GM10248 (cell line): Measurements from ENCODE around the gene ARHGEF16.

ENCODE experiments used
- CTCF ChIA-PET: fragments of 300-600 bp; sonication (Branson Sonifier 250); formaldehyde crosslinking; extraction: SDS; loops from one replicate; lab custom pipeline; 2021; ENCODE audit warnings: antibody characterized with exemption; lab: Yijun Ruan, JAX
- POLR2A ChIA-PET: fragments of 350-650 bp; sonication (Branson Sonifier 250); formaldehyde crosslinking; extraction: SDS; loops from one replicate; lab custom pipeline; 2020; ENCODE audit warnings: antibody characterized with exemption; lab: Yijun Ruan, JAX
- DNase-seq: peaks from one replicate; pipeline ENCODE4 v3.0.0; 2012; ENCODE audit errors: extremely low spot score
- CTCF ChIP-seq: IDR thresholded peaks from 2 replicates; pipeline ENCODE4 v1.5.1; 2012; ENCODE audit warnings: mild to moderate bottlenecking, low read depth; ENCODE audit errors: extremely low read depth, missing control alignments, control extremely low read depth

The ARHGEF16 gene

DNA sequence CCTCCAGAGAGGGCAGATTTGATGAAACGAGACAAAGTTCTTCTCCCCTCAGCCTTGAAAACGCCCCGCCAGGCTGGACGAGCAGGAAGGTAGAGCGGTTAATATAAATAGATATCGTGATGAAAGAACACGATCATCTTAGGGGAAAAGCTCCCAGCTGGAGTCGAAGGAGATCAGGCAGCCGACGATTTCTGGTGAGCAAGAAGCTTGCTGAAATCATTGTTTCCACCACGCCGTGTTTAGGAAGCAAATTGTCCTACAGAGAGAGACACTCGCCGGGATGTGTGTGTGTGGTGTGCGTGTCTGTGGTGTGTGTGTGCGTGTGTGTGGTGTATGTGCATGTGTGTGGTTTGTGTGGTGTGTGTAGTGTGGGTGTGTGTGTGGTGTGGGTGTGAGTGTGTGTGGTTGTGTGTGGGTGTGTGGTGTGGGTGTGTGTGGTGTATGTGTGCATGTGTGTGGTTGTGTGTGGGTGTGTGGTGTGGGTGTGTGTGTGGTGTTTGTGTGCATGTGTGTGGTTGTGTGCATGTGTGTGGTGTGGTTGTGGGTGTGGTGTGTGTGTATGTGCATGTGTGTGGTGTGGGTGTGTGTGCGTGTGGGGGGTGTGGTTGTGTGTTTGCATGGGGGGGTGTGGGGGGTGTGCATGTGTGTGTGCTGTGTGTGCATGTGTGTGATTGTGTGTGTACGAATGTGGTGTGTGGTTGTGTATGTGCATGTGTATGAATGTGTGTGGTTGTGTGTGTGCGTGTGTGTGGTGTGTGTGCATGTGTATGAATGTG, 44.9 kb upstream of the ARHGEF16 start:
- TF ChIP-seq CTCF, result no peak
- DNase-seq, result no peak
- ChIA-PET POLR2A (no interaction called here), CTCF (no interaction called here)

- CTCF ChIA-PET, result no interaction called here
- no peak for TF ChIP-seq CTCF
- DNase-seq, result no peak
- POLR2A ChIA-PET, result no interaction called here
These were observed 44.1 kb upstream of the ARHGEF16 start for GRCh38 chr1:3410142-3410925.

DNA sequence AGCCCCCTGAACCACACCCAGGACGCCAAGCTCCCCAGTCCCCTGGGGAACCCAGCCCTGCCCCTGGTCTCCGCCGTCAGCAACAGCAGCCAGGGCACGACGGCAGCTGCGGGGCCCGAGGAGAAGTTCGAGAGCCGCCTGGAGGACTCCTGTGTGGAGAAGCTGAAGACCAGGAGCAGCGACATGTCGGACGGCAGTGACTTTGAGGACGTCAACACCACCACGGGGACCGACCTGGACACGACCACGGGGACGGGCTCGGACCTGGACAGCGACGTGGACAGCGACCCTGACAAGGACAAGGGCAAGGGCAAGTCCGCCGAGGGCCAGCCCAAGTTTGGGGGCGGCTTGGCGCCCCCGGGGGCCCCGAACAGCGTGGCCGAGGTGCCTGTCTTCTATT, 42.7 kb upstream of the ARHGEF16 start:
- POLR2A ChIA-PET, result no interaction called here
- no peak for DNase-seq
- TF ChIP-seq CTCF, result no peak
- CTCF ChIA-PET, result no interaction called here

DNA sequence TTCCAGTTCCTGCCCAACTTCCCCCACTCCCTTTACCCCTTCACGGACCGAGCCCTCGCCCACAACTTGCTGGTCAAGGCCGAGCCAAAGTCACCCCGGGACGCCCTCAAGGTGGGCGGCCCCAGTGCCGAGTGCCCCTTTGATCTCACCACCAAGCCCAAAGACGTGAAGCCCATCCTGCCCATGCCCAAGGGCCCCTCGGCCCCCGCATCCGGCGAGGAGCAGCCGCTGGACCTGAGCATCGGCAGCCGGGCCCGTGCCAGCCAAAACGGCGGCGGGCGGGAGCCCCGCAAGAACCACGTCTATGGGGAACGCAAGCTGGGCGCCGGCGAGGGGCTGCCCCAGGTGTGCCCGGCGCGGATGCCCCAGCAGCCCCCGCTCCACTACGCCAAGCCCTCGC, 42.1 kb upstream of the ARHGEF16 start:
- TF ChIP-seq CTCF, result no peak
- DNase-seq, result no peak
- ChIA-PET POLR2A (no interaction called here), CTCF (no interaction called here)

GRCh38 chr1:3413975-3414710, 40.3 kb upstream of the ARHGEF16 start:
- no peak for TF ChIP-seq CTCF
- DNase-seq, result no peak
- POLR2A ChIA-PET, result no interaction called here
- CTCF ChIA-PET, result no interaction called here

DNA sequence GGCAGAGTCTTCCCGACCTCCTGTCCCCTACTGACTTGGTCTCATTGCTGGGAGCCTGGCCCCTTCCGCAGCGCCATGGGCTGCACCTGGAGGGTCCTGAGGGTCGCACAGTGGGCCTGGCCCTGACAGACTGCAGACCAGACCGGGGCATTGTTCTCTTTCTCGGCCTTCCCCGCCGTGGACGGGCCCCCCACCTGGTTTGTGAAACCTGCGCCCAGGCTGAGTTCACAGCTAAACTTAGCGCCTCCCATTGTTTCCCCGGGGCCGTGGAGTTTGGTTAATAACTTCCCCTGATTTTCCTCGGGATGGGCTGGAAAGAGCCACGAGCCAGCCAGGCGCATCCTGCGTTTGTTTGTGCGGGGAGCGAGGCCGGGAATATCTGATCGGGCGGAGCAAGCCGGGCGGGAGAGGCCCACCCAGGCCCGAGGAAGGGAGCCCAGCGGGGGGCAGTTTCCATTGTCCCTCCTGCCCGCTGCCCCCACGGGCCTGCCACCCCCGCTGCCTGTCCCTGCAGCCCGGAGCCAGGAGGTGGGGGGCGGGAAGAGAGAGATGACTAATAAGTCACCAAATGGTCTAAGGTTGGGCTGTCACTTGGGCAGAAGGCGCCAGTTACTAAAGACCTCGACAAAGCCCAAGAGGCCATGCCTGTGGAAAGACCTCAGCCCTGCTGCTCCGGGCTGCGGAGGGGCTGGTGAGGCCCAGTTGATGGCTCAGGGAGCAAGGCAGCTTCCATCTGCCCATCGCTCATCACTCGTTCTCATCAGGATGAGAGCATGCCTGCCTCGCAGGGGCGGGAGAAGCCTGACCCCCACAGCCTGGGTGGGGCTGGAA, 39.0 kb upstream of the ARHGEF16 start:
- no peak for TF ChIP-seq CTCF
- POLR2A ChIA-PET, result no interaction called here
- CTCF ChIA-PET, result no interaction called here
- DNase-seq, result no peak
